HEK293T (cell line): Measurements from ENCODE around the gene SLC10A7.

Source experiments
- ARNT ChIP-seq: fragments of 450-650 bp; IDR thresholded peaks from 2 replicates; pipeline ENCODE4 v1.6.1; 2017; ENCODE audit warnings: mild to moderate bottlenecking
- BHLHE40 ChIP-seq: fragments of 450-650 bp; IDR thresholded peaks from 2 replicates; pipeline ENCODE4 v1.6.1; 2016; ENCODE audit warnings: mild to moderate bottlenecking, moderate library complexity, borderline replicate concordance
- FOXA1 ChIP-seq: fragments of 450-650 bp; IDR thresholded peaks from 2 replicates; pipeline ENCODE4 v1.6.1; 2016; ENCODE audit warnings: mild to moderate bottlenecking

DNA sequence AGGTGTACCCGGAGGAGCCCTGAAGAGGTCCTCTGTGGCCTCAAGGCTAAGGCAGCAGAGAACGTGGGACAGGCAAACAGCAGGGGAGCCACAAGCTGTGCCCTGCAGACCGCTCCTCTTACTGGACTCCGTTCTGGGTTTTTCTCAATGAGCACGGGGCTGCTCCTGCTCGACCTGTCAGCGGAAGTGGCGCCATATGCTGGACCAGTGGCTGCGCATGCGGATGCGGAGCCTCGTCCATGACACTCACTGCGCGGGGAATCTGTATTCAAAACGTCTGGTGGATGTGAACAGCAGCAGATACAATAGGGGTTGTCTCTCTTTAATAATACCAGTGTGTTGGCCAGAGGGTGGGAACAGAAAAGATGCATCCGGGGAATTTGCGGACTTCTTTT, 277.9 kb downstream of the SLC10A7 start:
- TF ChIP-seq ARNT = no peak
- TF ChIP-seq BHLHE40 = no peak
- no peak for TF ChIP-seq FOXA1
